GM21723 (cell line): ENCODE data around the gene KSR2.

Experiments
- ATAC-seq: cut with Tn5 transposase; IDR thresholded peaks from one replicate; pipeline ENCODE4 v1.9.1; 2021; ENCODE audit warnings: mild to moderate bottlenecking, moderate library complexity; ENCODE audit not compliant: unreplicated experiment

The KSR2 gene

DNA sequence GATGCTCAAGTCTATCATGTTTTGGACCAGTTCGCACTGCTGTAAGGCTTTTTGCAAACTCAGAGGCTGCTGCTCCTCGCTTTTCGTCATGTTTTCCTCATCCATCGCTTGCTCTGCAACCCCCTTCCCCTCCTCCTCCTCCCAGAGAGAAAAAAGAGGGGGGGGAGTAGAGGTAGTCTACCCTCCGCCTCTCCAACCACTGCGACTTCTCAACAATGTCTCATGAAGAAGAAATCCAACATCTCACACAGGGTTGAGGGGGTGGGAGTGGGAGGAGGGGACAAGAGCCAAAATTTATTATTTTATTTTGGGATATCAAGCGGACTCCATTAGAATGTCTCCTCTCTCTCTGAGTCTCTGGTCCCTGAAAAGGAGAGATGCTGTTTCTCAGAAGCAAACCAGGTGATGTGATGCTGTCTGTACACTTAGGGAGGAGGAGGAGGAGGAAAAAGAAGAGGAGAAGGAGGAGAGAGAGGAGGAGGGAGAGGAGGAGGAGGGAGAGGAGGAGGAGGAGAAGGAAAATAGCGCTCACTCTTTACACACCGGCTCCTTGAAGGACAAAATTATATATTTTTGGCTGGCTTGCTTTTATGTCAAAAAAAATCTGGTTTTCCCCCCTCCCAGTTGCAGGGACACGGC is 520 bp downstream of the KSR2 start:
- ATAC-seq, result no peak

DNA sequence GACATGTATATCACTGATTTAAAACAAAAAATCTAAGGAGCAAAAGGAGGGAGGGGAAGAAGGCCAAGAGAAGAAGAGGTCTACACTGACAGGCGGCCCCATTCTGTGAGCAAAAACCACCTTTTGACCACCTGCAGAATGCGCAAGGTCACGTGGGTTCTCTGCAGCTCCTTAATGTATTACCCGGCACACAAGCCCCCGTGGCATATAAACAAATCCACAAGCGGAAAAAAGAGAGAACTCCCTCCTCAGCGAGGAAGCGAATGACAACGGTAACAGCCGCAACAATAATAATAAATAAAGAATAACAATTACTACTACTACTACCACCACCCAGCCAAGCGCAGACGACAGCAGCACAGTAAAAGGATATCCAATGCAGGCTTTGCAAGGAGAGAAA is 1.3 kb downstream of the KSR2 start:
- no peak for ATAC-seq

DNA sequence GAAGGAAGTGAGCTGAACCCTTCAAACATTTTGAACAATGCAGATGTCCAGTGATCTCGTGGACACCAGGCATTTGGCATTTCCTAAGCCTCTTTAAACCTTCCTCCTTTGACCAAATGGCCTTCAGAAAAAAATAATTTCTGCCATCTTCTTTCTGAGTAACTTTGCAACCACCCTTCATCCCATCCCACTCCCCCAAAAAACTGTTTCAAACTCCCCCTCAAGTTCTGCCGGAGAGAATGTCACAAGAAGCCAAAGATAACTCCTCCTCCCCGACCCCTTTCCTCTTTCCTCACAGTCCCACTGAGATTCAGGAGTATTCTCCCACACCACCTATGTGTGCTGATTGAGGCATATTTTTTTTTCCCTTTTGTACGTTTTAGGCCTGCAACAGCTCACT is 1.7 kb downstream of the KSR2 start:
- ATAC-seq, result no peak

DNA sequence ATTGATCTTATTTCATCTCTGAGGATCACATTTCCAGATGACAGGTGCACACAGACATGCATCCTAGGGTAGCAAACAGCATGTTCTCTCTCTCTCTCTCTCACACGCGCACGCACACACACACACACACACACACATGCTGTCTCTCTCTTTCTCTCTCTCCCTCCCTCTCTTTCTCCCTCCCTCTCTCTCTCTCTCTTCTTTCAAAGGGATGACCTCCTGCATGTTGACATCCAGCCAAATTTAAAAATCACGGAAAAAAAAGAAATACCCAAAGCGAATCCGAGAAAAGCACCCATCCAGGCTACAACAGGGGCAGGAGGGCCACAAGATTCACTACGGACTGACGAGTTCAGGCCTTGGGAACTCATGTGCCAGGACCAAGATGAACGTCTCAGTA is 2.3 kb downstream of the KSR2 start:
- no peak for ATAC-seq

DNA sequence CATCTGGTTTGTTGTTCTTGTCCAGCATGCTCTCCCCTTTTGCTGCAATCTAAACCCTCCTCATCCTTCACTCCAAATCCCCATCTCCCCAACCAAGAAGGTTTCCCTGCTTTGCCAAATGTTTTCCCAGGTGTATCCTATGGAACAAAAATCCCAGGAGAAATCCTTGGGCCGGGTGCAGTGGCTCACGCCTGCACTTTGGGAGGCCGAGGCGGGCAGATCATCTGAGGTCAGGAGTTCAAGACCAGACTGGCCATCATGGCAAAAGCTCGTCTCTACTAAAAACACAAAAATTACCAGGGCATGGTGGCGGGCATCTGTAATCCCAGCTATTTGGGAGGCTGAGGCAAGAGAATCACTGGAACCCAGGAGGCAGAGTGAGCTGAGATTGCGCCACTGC is 5.0 kb downstream of the KSR2 start:
- no peak for ATAC-seq

DNA sequence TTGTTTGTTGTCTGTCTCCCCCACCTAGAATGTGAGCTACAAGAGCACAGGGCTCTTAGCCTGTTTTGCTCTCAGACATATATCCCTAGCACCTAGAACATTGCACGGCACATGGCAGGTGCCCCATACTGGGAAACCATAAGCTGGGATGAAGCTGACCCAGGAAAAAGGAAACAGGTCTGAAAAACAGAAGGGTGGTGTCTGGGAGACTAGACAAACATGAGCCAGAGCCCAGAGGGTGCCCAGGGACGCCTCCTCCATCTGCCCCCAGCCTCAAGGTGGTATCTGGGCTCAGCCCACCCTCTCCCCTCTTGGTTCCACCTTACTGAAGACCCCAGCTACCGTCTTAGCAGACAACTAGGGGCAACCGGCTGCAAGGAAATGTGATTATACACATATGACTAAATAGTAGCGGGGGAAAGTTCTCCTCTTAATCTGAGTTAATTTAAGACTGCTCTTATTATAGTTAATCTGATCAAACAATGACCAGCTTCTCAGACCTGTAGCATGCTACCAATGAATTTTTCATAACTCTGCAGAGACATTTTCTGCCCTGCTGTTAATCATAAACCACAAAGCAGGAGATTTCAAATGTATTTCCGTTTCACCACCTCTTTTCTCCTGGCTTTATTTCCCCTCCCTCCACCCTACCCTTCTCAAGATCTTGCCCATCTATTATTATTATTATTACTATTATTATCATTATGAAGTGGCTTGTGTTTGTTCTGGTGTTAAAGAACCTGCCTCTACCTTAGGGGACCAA is 31.9 kb downstream of the KSR2 start:
- ATAC-seq, result no peak

DNA sequence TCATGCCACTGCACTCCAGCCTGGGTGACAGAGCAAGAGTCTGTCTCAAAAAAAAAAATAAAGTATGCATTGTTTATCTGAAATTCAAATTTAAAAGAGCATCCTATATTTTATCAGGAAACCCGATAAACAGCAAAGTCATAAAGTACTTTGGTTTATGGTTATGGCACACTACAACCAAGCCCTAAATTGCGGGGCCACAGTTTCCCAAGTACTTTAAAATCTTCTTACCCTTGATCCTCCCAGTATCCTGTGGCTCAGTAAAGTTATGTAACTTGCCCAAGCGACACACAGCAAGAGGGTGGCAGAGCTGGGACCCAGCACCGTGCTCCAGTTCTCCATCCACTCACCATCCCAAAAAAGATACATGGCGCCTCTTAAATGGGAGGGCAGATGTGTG is 35.2 kb downstream of the KSR2 start:
- no peak for ATAC-seq

DNA sequence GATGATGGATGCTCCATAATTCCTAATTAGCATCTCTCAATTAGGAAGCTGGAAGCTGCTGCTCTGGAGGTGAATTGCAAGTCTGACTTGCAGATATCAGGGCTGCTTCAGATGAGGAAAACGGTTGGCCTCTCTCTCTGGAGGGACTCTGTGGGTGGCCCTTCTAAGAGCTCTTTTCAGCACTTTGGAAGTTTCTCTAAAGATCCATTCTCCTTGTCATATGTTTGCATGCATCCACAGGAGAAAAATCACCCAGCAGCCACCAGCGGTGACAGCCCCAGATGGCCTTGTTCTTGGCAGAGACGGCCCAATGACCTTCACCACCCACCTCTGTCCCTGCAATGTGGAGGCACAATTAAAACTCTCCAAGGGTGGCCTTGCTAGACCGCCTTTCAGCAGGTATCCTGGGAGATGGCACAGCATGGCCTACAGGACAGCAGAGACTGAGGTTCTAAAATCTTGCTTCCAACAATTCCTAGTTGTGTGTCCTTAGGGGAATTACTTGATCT is 42.3 kb downstream of the KSR2 start:
- ATAC-seq, result no peak

DNA sequence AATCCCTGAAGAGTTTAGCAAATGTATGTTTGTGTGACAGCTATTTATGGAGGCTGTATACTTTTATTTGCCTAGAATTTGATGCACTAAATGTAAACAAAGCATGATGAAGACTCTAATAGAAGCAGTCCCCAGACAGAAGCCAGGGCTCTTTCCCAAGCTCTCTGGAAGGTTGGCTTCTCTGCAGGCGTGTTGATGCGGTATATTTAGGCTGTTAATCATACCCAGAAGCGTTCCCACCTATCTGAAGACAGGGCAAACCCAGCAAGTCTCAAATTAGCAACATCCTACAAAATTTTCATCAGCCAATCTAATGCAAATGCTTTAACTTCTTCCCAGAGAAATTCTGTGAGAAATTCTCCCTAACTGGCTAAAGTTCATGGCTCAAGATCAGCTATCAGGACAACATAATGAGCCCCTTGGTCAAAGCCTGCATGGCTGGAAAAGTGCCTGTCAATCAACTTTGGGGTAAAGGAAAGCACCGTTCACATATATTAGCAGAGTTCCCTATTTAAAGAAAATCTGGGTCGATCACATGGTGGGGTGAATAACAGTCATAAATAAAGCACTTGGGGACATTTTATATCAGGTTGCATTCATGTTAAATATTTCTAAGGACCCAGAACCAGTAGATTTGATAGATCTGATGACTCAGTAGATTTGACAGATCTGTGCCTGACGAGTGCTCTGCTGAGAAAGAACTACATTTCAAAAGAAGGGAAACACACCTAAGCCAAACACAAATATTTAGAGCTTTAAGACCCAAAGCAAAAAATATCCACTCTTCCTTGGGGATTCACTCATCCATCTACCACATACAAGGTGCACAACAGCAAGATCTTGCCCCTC is 46.6 kb downstream of the KSR2 start:
- no peak for ATAC-seq

DNA sequence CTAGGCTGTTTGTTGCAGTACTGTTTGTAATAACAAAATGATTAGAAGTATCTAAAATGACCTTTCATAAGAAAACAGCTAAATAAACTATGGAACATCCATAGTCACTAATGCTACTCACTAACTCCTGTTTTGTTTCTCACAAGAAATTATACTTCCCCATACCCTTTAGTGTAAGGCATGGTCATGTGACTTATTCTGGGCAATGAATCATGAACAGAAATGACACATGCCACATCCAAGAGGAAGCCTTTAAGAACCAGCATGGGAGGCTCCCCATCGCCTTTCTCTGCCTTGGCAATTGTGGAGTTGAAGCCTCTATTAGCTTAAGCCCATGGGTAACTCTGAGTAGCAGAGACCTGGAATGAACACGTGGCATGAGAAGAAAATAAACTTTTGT is 49.3 kb downstream of the KSR2 start:
- ATAC-seq, result no peak

DNA sequence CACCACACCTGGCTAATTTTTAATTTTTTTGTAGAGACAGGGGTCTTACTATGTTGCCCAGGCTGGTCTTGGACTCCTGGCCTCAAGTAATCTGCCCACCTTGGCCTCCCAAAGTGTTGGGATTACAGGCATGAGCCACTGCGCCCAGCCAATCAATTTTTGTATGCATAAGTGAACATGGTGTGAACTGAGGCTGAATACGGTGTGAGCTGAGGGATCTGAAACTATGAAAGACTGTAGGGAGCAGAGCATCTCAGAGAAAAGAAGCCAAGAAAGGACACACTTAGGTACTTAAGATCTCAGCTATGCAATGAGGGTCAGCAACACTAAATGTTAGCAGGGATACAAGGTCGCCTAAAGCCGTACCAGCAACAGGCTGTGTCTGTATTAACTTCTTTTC is 54.1 kb downstream of the KSR2 start:
- no peak for ATAC-seq

DNA sequence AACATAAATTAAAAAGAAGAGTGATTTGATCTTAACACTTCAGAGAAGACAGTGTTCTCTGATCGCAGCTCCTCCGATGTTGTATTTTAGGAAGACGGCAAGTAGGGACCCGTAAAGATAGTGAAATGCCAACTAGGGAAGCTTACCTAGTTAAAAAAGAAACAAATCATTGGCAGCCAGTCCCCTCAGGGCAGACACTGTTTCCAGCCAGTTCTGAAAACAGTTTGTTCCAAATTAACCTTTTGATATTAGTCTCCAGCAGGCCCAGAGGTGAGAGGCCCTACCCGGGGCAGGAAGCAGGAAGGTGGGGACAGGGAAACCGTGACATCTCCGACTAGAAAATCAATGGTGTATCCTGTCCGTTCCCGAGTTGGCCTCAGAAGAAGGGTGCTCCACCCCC is 56.0 kb downstream of the KSR2 start:
- ATAC-seq, result no peak

DNA sequence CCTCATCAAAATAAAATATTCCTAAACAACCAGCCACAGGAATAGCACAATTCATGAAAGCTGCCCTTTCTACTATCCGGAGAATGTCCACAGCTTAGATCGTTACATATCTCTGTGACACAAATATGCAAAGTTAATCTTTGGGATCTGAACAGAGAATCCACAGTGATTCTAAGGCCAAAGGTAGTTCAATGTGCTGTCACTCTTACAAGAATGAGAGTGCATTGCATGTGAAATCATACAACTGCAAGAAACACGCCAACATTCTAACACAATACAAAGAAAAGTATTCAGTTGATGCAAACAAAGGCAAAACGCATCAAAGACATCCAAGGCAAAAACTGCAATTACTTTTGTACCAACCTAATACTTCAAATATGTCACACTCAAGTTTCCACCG is 60.4 kb downstream of the KSR2 start:
- ATAC-seq, result no peak

DNA sequence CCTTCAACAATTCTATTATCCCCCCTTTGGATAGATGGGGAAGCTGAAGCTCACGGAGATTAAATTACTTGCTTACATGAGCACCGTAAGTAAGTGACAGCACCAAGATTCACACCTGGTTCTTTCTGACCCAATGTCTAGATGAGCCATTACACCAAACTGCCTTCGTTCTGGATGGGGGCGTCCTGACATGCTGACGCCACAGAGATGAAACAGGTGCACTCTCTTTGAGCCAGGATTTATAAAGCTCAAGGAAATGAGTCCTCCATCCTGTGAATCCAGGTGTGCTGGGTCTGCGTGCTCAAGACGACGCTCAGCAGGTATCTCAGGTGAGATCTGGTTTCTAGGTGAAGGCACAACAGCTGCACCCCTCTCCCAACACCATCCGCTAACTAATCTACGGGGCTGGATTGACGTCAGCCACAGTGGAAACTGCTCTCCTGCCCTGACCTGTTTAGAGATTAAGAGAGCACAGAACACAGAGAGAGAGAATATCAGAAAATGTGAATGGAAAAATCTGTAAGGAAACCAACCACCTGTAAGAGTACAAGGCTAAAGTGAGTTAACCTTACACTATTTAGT is 61.6 kb downstream of the KSR2 start:
- no peak for ATAC-seq

DNA sequence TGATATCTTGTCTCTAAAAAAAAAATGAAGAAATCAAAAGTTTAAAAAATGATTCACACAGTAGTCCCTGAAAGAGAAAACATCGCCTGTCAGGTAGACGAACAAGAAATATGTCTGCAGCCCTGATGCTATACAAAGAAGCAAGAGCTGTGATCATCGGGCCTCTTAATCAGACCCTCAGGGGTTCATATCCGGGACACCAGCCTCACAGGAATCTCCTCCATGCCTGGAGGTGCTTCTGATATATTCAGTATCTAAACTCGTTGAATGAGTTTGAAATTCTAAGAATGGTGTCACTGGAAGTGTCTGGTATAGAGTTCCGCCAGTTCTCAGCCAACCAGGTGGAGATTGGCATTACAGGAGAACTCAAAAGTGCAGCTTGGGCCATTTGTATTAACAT is 64.7 kb downstream of the KSR2 start:
- ATAC-seq, result no peak

DNA sequence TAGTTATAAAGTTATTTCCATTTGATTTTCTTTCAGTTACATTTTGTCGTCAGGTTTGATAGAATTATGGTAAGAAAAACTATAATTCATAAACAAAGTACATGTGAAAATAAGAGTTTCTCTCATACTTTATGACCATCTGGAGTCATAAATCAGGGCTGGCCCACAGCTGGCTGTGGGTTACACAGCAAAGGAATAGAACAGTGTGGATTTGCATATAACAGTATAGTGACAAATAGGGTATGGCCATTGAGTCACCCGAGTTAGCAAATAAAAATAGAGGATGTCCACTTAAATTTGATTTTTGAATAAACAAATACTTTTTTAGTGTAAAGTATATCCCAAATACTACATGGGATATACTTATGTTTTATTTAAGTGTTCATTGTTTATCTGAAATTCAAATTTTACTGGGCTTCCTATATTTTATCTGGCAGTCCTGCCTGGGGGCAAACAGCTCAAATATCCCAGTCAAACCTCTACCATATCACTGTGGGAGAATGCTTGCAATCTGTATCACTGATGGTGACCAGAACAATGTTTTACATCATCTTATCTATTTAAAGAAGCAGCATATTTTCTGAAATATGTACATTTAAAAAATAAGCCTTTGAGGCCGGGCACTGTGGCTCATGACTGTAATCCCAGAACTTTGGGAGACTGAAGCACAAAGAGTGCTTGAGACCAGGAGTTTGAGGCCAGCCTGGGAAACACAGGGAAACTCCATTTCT is 65.5 kb downstream of the KSR2 start:
- no peak for ATAC-seq

DNA sequence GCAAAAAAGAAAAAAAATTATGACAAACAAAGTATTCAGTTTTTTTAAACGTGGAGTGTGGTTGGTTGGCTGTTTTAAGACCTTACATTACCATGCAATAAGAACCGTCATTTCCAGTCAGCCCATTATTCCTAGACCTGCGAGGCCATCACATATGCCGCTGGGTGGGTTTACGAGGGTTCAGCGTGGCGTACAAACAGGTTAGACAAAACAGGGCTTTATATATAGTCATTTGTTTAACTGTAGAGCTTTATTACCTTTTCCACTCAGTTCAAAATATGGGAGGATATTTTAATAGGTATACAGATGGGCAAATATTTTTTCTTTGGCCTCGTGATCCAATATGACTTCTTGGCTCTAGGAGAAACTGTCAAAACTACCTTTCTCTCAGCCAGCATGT is 67.2 kb downstream of the KSR2 start:
- ATAC-seq, result no peak

DNA sequence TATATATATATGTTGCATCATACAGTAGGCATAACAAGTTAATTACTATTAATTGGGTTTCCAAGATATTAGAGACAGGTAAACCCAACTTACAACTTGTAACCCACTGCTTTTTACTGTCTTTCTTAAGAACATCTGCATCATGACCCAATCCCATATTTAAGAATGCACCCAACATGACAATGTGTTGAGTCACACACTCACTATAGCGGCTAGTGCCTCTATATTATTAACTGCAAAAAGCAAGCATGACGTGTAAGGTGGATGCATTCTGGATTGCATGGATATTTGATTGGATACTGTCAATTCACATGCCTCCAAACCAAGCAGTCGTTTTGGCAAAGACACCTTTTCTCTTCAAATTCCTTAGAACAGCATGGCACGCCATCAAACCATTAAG is 68.2 kb downstream of the KSR2 start:
- no peak for ATAC-seq

DNA sequence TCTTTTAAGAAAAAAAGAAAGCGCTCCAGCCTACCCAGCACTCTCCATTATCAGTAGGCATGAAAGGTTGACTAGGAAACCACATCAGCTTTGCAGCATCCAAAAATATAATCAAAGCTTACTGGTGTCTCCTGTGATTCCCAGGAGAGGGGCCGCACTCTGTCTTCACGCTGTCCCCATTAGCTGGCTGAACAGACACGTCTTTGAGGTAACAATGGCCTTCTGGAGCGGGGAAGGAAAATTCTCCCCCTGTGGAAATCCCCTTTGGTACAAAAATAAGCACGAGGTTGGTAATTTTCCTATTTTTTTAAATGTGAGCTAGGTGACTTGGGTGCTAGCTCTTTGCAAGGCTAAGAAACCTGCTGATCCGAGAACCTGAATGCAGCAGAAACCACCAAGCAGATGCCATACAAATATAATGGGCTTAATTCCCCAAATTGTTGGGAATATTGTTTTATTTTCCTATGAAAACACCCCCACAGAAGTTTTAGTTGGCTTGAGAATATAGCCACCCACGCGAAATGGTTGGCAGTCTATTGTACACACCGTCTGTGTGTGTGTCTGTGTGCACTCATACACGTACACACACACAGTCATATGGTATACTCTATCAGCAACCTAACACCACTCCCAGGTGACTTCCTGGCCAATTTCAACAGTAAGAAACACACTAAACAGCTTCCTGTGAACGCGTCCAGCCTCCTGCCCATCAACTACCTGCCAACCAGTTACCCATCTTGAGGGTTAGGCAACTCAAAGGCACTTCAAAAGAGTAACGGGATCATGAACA is 71.2 kb downstream of the KSR2 start:
- no peak for ATAC-seq

DNA sequence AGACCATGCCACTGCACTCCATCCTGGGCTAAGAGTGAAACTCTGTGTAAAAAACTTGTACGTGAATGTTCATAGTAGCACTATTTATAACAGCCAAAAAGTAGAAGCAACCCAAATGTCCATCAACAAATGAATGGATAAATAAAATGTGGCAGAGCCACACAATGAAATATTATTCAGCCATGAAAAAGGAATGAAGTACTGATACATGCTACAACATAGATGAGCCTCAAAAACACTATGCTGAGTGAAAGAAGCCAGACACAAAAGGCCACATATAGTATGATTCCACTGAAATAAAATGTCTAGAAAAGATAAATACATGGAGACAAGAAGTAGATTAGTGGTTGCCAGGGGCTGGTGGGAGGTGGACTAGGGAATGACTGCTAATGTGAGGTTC is 72.8 kb downstream of the KSR2 start:
- no peak for ATAC-seq
